ENCODE results near the gene DPP7.

Gene DPP7

GRCh38 chr9:137086531-137087408 is 27.8 kb downstream of the DPP7 start, which contains the start of gene MAN1B1:
Gene MAN1B1, plus strand, starts transcription at chr9:137086985. Its CDS starts 15 bp downstream, at chr9:137087000.
- peak; percentile 97 to 99 for DNase-seq

DNA sequence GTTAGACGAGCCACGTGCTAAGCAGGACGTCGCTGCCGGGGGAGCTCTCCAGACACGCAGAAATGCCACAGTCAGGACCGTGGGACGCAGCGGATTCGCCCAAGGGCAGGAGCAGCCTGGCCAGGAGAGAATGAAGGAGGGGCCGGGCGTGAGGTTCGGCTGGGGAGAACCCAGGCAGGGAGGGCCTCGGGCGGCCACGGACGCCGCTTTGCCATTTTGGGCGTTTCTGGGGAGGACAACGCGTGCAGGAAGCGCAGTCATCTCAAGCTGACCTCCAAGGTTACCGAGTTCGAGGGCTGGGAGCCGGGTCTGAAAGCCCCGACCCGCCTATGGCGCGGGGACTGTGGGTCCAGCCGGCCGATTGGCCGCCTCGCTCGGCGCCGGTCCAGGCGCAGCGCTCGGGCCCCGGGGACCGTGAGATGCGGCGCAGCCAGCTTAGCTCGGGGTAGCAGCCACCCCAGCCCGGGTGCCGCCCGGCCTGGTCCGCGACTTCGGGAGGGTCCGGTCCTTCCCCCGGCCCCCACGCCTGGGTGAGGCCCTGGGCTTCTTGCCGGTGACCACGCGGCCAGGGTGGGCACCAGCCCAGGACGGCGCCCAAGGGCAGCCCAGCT is 28.5 kb downstream of the DPP7 start:
- no peak for DNase-seq

- no peak for DNase-seq
These were observed 30.0 kb downstream of the DPP7 start for GRCh38 chr9:137084526-137084925.

- DNase-seq = no peak
These were observed 31.0 kb downstream of the DPP7 start for GRCh38 chr9:137083394-137084004.

DNA sequence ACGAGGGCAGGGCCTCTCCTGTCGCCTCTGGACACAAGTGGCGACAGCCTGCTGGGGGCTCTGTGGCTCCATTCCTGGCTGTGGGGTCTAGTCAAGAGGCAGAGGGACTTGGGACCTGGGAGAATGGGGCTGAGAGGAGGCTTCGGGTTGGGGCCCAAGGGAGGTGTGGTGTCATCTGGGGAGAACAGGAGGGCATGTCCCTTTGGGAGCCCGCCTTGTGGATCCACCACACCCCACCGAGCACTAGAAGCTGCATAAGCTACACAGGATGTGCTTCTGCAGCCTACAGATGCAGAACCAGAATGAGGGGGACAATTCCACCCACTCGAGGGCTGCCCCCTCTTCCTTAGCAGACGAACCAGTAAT is 31.6 kb downstream of the DPP7 start:
- no peak for DNase-seq

DNA sequence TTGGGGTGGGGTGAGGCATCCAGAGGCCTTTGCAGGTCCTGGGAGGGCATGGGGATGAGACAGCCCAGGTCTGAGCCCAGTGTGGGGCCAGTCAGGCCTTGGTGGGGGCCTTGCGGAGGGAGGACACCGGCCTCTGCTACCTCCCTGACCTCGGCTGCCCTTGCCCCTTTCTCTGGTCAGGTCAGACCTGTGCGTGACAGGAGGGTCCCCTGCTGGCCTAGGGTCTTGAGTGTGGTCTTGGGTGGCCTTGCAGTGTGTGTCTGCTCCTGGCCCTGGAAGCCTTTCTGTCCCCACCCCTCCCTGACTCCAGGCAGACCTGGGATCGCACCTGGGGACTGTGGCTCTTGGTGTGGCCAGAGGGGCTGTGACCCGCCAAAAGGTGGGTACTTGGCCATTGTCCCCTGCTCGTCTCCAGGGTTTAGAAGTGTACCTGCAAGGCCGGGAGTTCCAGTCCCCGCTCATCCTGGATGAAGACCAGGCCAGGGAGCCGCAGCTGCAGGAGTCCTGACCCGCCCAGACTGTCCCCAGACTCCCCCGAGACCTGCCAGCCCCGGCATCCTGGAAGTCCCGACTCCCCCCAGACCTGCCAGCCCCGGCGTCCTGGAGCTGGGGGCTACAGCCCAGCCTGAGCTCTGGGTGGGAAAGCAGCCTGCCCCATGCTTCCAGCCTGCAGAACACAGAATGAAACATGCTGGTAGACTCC is 32.2 kb downstream of the DPP7 start:
- DNase-seq = no peak

DNA sequence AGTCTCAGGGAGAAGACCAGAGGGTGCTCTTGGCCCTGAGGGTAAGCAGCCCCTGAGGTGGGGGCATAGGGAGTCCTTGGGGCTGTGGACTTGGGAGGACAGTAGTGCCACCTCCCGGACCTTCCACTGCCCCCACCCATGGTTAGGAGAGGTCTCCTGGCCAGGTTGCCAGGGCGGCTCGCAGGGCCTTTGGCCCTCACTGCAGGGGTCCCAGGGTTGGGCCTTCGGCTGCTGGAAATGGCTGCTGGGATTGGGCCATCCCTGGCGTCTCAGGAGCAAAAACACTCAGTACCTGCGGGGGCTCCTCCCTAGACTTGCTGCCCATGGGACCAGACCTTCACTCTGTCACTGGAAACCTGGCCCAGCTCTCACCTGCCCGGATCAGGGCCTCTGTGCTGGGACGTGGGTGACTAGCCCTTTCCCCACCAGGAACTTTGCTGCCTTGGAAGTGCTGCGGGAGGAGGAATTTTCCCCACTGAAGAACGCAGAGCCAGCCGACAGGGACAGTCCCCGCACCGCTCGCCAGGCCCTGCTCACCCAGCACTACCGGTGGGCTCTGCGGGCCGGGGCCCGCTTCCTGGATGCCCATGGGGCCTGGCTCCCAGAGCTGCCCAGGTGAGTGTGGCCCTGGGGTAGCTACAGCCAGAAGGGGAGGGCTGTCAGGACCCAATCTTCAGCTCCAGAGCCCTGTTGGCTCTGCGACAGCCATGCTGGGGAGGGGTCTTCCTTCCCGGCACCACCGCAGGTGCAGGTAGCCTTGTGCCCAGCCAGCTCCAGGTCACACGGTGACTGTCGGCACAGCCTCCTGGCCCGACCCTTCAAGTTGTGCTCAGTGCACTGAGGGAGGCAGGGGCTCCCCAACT is 34.0 kb downstream of the DPP7 start:
- DNase-seq = no peak

DNA sequence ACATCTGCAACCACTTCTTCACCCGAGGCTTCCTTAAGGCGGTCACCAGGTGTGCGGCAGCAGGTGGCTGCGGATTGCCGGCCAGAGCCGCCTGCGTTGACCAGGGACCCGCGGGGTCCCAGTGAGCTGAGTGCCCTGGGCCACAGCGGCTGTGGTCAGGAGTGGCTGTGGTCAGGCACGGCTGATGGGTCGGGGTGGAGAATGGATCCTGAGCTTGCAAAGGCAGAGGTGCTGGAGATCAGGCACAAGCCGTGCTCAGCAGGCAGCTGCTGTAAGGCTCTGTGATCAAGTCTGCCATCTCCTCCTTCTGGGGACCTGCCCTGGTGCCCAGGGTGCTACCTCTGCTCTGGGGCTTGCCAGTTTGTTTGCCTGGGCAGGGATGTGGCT is 35.1 kb downstream of the DPP7 start:
- DNase-seq = no peak

DNA sequence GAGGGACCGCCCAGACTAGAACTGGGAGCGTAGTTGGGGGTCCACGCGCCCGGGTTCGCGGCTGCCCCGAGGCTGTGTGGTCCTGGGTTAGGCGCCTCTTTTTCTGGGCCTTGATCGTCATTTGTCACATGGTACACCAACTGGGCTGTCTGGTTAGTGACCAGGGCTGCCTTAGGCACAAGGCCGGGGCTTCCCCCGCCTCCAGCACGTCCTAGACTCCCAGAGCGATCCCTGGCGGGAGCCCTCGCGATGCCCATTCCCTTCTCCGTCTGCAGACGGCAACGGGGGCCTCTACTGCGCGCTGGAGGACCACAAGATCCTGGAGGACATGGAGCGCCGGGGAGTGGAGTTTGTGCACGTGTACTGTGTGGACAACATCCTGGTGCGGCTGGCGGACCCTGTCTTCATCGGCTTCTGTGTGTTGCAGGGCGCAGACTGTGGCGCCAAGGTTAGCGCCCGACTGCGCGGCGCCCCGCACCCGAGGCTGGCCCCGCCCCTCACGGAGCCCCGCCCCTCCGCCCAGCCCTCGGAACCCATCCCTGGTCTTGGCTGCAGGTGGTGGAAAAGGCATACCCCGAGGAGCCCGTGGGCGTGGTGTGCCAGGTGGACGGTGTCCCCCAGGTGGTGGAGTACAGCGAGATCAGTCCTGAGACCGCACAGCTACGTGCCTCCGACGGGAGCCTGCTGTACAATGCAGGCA is 35.7 kb downstream of the DPP7 start:
- no peak for DNase-seq

DNA sequence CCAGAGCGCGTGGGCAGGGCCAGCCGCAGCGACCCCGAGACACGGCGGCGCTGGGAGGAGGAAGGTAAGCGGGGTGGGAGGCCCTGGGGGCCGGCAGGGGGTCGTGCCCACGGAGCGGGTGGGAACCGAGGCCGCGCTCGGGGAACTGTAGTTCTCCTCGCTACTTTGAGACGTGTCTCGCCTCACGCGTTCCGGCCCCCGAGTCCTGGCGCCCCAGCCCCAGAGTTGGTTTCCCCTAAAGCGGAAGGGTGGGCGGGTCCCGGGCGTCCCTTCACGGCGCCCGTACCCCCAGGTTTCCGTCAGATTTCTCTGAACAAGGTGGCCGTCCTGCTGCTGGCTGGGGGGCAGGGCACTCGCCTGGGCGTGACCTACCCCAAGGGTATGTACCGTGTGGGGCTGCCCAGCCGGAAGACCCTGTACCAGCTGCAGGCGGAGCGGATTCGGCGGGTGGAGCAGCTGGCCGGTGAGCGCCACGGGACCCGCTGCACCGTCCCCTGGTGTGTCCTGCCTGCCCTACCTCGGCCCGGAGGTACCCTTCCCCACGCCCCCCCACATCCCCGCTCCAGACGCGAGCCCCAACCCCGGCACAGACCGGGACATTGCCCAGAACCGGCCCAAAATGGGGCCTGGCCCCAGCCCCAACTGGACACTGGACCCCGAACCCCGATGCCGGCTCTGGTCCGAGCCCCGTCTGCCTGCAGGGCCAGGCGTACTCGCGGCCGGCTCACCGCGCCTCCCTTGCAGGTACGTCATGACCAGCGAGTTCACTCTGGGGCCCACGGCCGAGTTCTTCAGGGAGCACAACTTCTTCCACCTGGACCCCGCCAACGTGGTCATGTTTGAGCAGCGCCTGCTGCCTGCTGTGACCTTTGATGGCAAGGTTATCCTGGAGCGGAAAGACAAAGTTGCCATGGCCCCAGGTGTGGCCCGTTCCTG is 36.5 kb downstream of the DPP7 start:
- no peak for DNase-seq

- no peak for DNase-seq
These were observed 37.4 kb downstream of the DPP7 start, which contains the start of gene UAP1L1 for GRCh38 chr9:137077010-137077747. Gene UAP1L1, plus strand, starts transcription at chr9:137077517. Its CDS starts 16 bp downstream, at chr9:137077533.

- DNase-seq = no peak
These were observed 37.9 kb downstream of the DPP7 start for GRCh38 chr9:137076636-137077009.

- no peak for DNase-seq
These were observed 39.2 kb downstream of the DPP7 start for GRCh38 chr9:137075275-137075775.

DNA sequence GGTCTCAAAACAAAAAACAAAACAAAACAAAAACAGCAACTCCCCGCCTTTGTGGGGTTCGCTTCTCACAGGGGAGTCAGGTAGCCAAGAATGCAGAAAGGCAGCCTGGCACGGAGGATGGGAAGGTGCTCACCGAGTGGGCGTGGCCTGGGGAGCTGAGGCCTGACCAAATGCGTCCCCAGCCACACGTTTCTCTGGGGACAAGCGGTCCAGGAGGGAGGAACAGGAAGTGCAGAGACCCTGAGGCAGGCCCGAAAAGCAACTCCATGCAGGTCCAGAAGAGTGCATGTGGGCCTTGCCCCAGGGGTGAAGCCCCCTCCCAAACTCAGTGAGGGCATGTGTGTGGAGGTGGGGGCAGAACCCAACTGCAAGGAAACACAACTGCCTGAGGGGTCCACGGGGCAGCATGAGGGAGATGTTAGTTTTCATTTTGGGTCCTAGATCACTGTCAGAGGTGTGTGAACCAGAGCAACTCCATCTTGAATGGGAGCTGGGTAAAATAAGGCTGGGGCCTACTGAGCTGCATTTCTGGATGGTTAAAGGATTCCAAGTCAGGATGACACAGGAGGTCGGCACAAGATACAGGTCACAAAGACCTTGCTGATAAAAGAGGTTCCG is 39.8 kb downstream of the DPP7 start:
- no peak for DNase-seq

DNA sequence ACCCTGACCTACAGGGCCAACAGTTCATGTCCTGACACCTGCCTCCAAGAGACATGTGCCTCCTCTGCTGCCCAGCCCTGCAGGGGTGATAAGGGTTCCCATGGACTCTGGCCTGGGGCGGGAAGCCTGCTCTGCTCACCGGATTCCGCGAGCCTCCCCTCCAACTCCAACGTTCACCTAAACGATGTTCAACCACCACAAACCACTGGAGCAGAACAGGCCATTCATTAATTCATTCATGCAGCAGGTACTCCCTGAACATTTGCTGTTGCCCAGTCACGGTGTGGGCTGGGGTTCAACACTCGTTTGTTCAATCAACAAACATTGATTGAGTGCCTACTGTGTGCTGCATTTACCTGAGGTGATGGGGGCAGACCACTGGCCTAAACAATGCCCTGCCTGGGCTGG is 40.5 kb downstream of the DPP7 start:
- no peak for DNase-seq

GRCh38 chr9:137071282-137071681 is 43.3 kb downstream of the DPP7 start:
- no peak for DNase-seq

DNA sequence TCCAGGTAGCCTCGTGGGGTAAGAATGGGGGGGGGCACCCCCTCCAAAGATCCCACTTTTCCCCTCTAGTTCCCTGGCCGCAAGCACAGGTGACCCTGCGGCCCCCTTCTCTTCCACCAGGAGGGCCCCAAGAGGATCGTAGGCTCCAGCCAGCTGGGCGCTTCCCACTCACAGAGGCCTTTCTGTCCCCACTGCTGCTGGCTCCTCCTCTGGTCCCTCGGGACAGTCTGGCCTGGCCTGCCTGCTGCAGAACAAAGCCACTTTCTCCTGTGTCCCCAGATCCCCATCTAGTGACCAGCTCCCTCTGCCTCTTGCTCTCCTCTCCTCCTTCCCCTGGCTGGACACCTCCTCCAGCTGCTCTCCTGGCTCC is 43.6 kb downstream of the DPP7 start:
- DNase-seq = peak; percentile 23 to 25

DNA sequence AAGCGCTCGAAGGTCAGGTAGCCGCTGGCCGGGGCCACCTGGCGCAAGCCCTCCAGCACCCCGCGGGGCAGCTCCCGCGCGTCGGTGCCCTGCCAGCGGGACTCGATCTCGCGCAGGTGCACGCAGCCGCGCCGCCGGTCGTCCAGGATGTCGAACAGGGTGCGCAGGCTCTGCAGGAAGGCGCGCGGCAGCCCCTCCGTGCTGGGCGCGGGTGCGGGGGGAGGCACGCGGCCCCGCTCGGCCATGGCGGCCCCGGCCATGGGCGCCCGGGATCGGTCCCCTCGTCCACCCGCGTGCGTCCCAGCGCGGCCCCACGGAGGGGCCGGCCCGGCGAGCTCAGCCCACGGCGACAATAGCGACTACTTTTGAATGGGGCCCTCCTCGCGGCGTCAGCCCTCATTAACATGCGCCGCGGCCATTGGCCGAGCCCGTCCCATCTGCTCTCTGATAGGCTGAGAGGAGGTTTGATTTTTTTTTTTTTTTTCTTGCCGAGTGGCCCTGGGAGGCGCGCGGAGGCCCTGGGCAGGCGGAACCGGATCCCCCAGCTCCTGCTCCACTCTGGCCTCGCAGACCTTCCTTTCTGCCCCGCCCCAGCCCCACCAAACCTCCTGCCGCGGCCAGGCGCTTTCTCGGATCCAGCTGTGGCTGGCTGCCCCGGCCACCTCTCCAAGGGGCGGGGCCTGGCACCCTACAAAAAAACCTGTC is 44.2 kb downstream of the DPP7 start, which contains the start of gene SAPCD2:
Gene SAPCD2, minus strand, starts transcription at position 357 of the 705 bp plus-strand sequence. Its CDS starts 97 bp downstream, at position 260.
- DNase-seq = peak; percentile 84 to 85
